ENCODE results near the gene RAB18. TPM values are rescaled to one million over a fixed set of nuclear protein-coding genes. Genes with fewer than 3 reads are reported as not detected.

The RAB18 gene
- total RNA-seq, 1 experiment from 2014 or later = 89.4 TPM

- no peak overlapping the region for H2AK5ac ChIP-seq (ENCODE audit: insufficient read length, low read length)
- H3K79me2 ChIP-seq (ENCODE audit: insufficient read depth, low read length) = no peaks in the 10 kb centered on the region
- no peak overlapping the region for H3K27ac ChIP-seq (ENCODE audit: insufficient read length, low read depth, low read length)
- H3K14ac ChIP-seq (ENCODE audit: insufficient read depth, low read length) = no peak overlapping the region
- no peaks in the 10 kb centered on the region for H3K23me2 ChIP-seq (ENCODE audit: insufficient read length, low read depth, low read length, poor library complexity, severe bottlenecking)
- no peaks in the 10 kb centered on the region for H3K9me3 ChIP-seq (ENCODE audit: control insufficient read depth, low read depth, low read length)
- H4K8ac ChIP-seq (replicated peaks; ENCODE audit: insufficient read length, low read depth, low read length) = no peak overlapping the region
- H4K91ac ChIP-seq (ENCODE audit: insufficient read length, low read depth, low read length) = no peak overlapping the region
- no peak overlapping the region for H2AFZ ChIP-seq (ENCODE audit: low read length)
- TF ChIP-seq, protein P1, sequence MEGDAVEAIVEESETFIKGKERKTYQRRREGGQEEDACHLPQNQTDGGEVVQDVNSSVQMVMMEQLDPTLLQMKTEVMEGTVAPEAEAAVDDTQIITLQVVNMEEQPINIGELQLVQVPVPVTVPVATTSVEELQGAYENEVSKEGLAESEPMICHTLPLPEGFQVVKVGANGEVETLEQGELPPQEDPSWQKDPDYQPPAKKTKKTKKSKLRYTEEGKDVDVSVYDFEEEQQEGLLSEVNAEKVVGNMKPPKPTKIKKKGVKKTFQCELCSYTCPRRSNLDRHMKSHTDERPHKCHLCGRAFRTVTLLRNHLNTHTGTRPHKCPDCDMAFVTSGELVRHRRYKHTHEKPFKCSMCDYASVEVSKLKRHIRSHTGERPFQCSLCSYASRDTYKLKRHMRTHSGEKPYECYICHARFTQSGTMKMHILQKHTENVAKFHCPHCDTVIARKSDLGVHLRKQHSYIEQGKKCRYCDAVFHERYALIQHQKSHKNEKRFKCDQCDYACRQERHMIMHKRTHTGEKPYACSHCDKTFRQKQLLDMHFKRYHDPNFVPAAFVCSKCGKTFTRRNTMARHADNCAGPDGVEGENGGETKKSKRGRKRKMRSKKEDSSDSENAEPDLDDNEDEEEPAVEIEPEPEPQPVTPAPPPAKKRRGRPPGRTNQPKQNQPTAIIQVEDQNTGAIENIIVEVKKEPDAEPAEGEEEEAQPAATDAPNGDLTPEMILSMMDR (conservative IDR thresholded peaks at IDR 0.05) = no peak
- H3K27me3 ChIP-seq (ENCODE audit: insufficient read depth, low read length) = no peaks in the 10 kb centered on the region
- H2BK120ac ChIP-seq (ENCODE audit: low read depth, low read length, poor library complexity, severe bottlenecking) = no peak overlapping the region
- Mint-ChIP-seq H3K4me3 (no peak overlapping the region), H3K27me3 (ENCODE audit: low read depth) (no peaks in the 10 kb centered on the region; the same call in 1 of the 2 replicates), H3K4me1 (no peaks in the 10 kb centered on the region), H3K27ac (peak overlapping the region in 1 of 3 experiments; percentile 16; a peak in 1 of 7 replicates), H3K36me3 (ENCODE audit: insufficient read depth in 1 of 3, low read depth in 3 of 3) (no peaks in the 10 kb centered on the region), H3K9me3 (no peaks in the 10 kb centered on the region)
- H3T11ph ChIP-seq (ENCODE audit: low read length) = no peak overlapping the region
- H3K4me2 ChIP-seq (ENCODE audit: insufficient read depth, insufficient read length, low read length) = no peak overlapping the region
- no peaks in the 10 kb centered on the region for H3K79me1 ChIP-seq (ENCODE audit: insufficient read depth, low read depth, low read length, poor library complexity, severe bottlenecking)
- no peak overlapping the region for H3K18ac ChIP-seq (ENCODE audit: insufficient read length, low read depth, low read length)
- H2BK5ac ChIP-seq (ENCODE audit: insufficient read length, low read length) = no peak overlapping the region
- no peak overlapping the region for H2BK15ac ChIP-seq (ENCODE audit: low read depth, low read length)
- H3K4ac ChIP-seq (ENCODE audit: low read depth, low read length) = no peak overlapping the region
- H2BK12ac ChIP-seq (ENCODE audit: insufficient read length, low read depth, low read length) = no peak overlapping the region
- no peak overlapping the region for H3K23ac ChIP-seq (ENCODE audit: insufficient read length, low read depth, low read length)
- no peak overlapping the region for H2BK20ac ChIP-seq (ENCODE audit: low read depth, low read length, poor library complexity, severe bottlenecking)
- no peaks in the 10 kb centered on the region for H4K20me1 ChIP-seq (ENCODE audit: control insufficient read depth, insufficient read depth, insufficient read length)
- no peak overlapping the region for H3K56ac ChIP-seq (ENCODE audit: insufficient read length, low read depth, low read length)
- DNase-seq = no peak
- no peak overlapping the region for H4K5ac ChIP-seq (ENCODE audit: insufficient read length, low read depth, low read length)
- H3K4me1 ChIP-seq (ENCODE audit: insufficient read depth, low read length) = no peaks in the 10 kb centered on the region
- no CpG with 5 or more reads among the region's 2 CpGs for WGBS (ENCODE audit: extremely low coverage, insufficient read length, low lambda C conversion rate)
- no peak overlapping the region for H3K9ac ChIP-seq (ENCODE audit: extremely low read depth, insufficient read length, low read length)
Observed at GRCh38 chr10:27457966-27458365, 46.1 kb upstream of the RAB18 start.
